GM13977 (cell line): Measurements from ENCODE around the gene THSD7A.

Experiments
- DNase-seq: peaks from one replicate; pipeline ENCODE4 v3.0.0; 2012; ENCODE audit warnings: low spot score
- in situ Hi-C: fragments of 300-500 bp; cut with MboI; formaldehyde crosslinking; loops from one replicate; pipeline ENCODE4 v1.12.0; 2022; ENCODE audit warnings: low sequenced_read_pairs, low pct_unique_long_range_greater_than_20kb, mixed read lengths, inconsistent platforms; ENCODE audit not compliant: unreplicated experiment
- TF ChIP-seq, protein P1 (sequence below): IDR thresholded peaks from 2 replicates; pipeline ENCODE4 v1.5.1; 2012; ENCODE audit warnings: mild to moderate bottlenecking, control low read depth; ENCODE audit not compliant: insufficient read depth; ENCODE audit errors: extremely low read depth, missing control alignments

The THSD7A gene

DNA sequence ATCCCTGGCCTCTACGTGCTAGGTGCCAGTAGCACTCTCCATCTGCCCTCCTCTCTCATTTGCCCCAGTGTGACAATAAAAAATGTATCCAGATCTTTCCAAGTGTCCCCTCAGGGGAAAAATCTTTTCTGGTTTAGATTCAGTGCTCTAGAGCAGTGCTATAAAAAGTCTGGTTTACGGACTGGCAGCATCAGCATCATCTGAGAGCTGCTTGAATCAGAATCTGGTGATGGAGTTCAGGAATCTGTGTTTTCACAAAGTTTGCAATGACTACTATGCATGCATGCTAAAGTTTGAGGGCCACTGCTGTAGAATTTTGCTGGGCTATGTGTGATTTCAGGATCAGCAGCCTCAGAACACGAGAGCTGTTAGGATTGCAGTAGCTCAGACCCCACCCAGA lies 501.8 kb downstream of the THSD7A start:
- DNase-seq, result no peak
- TF ChIP-seq, protein P1, sequence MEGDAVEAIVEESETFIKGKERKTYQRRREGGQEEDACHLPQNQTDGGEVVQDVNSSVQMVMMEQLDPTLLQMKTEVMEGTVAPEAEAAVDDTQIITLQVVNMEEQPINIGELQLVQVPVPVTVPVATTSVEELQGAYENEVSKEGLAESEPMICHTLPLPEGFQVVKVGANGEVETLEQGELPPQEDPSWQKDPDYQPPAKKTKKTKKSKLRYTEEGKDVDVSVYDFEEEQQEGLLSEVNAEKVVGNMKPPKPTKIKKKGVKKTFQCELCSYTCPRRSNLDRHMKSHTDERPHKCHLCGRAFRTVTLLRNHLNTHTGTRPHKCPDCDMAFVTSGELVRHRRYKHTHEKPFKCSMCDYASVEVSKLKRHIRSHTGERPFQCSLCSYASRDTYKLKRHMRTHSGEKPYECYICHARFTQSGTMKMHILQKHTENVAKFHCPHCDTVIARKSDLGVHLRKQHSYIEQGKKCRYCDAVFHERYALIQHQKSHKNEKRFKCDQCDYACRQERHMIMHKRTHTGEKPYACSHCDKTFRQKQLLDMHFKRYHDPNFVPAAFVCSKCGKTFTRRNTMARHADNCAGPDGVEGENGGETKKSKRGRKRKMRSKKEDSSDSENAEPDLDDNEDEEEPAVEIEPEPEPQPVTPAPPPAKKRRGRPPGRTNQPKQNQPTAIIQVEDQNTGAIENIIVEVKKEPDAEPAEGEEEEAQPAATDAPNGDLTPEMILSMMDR, result no peak
- in situ Hi-C loops, result no loop called here

DNA sequence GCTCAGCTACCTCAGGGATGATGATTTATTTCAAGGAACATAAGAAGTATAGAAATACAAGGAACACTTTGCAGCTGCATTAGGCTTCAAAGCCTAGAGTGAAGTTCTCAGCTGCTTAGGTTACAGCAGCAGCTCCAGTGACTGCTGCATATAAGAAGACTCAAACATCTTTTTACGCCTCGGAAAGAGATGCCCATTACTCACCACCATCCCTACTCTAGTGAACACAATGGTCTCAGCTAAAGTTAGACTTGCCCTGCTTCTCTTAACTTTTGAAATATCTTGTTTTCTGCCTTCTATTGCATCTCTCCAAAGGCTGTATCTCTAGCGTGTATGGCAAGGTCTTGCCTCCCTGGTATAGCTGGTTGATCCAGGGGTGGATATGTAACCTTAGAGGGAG lies 502.4 kb downstream of the THSD7A start:
- in situ Hi-C loops, result no loop called here
- no peak for DNase-seq
- TF ChIP-seq, protein P1, result no peak

DNA sequence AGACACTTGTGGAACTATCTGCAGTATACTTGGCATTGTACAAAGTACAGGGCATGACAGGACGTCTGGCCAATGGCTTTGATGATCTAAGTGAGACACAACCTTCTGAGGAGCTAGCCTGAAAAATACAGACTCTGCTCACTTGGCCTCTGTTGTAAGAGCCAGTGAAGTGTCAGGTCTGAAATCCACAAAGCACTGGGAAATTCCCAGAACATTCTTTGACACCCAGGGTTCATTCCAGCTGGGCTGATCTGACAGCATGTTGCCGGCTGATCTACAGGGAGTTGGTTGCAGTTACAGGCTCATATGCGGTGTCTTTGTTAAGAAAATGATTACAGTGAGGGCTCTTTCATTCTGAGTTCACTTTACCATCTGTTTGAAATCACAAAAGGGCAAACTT lies 503.7 kb downstream of the THSD7A start:
- no peak for DNase-seq
- in situ Hi-C loops, result no loop called here
- TF ChIP-seq, protein P1, result no peak

DNA sequence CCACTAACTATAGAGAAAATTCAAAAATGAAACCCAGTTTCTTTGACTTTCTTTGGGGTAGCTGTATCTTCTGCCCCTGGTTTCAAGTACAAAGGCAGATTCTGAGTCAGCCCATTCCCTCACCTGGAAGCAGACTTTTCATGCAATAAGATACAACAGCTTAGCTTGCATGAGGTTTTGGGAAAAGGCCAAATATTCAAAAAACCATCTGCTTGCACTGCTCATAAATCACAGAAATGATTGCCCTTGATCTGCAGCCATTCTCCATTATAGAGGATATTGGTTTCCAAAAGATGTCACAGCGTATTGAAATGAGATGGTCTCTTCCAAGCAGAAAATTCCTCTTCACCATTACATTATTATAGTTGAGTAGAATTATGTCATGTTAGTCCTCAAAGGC lies 504.4 kb downstream of the THSD7A start:
- in situ Hi-C loops, result no loop called here
- TF ChIP-seq, protein P1, result no peak
- DNase-seq, result no peak
